ENCODE data around the gene RNF169.

Gene RNF169

GRCh38 chr11:74783241-74783871 lies 34.7 kb downstream of the RNF169 start:
- Histone ChIP-seq H3K4me1 (ENCODE audit: control insufficient read depth in 2 of 2, insufficient read depth in 2 of 2, low read length in 2 of 2) (peaks cover 4 to 6% of the 10 kb centered on the region in 2 donors), H3K27me3 (ENCODE audit: control insufficient read depth in 2 of 2, insufficient read depth in 2 of 2, low read length in 2 of 2) (no peaks in the 10 kb centered on the region), H3K27ac (ENCODE audit: low read depth in 2 of 2, low read length in 2 of 2) (no peak overlapping the region), H3K36me3 (ENCODE audit: control insufficient read depth in 2 of 2, insufficient read depth in 2 of 2, low read length in 2 of 2) (no peaks in the 10 kb centered on the region), H3K4me3 (ENCODE audit: low read length in 2 of 2) (no peak overlapping the region), H3K9ac (ENCODE audit: low read depth in 1 of 2, low read length in 2 of 2) (no peak overlapping the region), H3K9me3 (ENCODE audit: control insufficient read depth in 2 of 2, low read length in 2 of 2) (no peaks in the 10 kb centered on the region)

- Histone ChIP-seq H3K4me3 (ENCODE audit: low read length in 2 of 2) (no peak overlapping the region), H3K27ac (ENCODE audit: low read depth in 2 of 2, low read length in 2 of 2) (no peak overlapping the region), H3K9ac (ENCODE audit: low read depth in 1 of 2, low read length in 2 of 2) (no peak overlapping the region), H3K4me1 (ENCODE audit: control insufficient read depth in 2 of 2, insufficient read depth in 2 of 2, low read length in 2 of 2) (peaks cover 4 to 6% of the 10 kb centered on the region in 2 donors), H3K36me3 (ENCODE audit: control insufficient read depth in 2 of 2, insufficient read depth in 2 of 2, low read length in 2 of 2) (no peaks in the 10 kb centered on the region), H3K9me3 (ENCODE audit: control insufficient read depth in 2 of 2, low read length in 2 of 2) (no peaks in the 10 kb centered on the region), H3K27me3 (ENCODE audit: control insufficient read depth in 2 of 2, insufficient read depth in 2 of 2, low read length in 2 of 2) (no peaks in the 10 kb centered on the region)
Observed at GRCh38 chr11:74784234-74784633, 35.6 kb downstream of the RNF169 start.

GRCh38 chr11:74784726-74785125 lies 36.1 kb downstream of the RNF169 start:
- Histone ChIP-seq H3K36me3 (ENCODE audit: control insufficient read depth in 2 of 2, insufficient read depth in 2 of 2, low read length in 2 of 2) (peaks cover 1 to 3% of the 10 kb centered on the region in 2 donors), H3K4me1 (ENCODE audit: control insufficient read depth in 2 of 2, insufficient read depth in 2 of 2, low read length in 2 of 2) (peaks cover 4 to 6% of the 10 kb centered on the region in 2 donors), H3K9ac (ENCODE audit: low read depth in 1 of 2, low read length in 2 of 2) (no peak overlapping the region), H3K4me3 (ENCODE audit: low read length in 2 of 2) (no peak overlapping the region), H3K27me3 (ENCODE audit: control insufficient read depth in 2 of 2, insufficient read depth in 2 of 2, low read length in 2 of 2) (no peaks in the 10 kb centered on the region), H3K9me3 (ENCODE audit: control insufficient read depth in 2 of 2, low read length in 2 of 2) (no peaks in the 10 kb centered on the region), H3K27ac (ENCODE audit: low read depth in 2 of 2, low read length in 2 of 2) (no peak overlapping the region)

GRCh38 chr11:74786574-74786973 lies 37.9 kb downstream of the RNF169 start:
- Histone ChIP-seq H3K9me3 (ENCODE audit: control insufficient read depth in 2 of 2, low read length in 2 of 2) (no peaks in the 10 kb centered on the region), H3K36me3 (ENCODE audit: control insufficient read depth in 2 of 2, insufficient read depth in 2 of 2, low read length in 2 of 2) (peaks cover 20 to 21% of the 10 kb centered on the region in 2 donors), H3K9ac (ENCODE audit: low read depth in 1 of 2, low read length in 2 of 2) (no peak overlapping the region), H3K4me3 (ENCODE audit: low read length in 2 of 2) (no peak overlapping the region), H3K27ac (ENCODE audit: low read depth in 2 of 2, low read length in 2 of 2) (no peak overlapping the region), H3K27me3 (ENCODE audit: control insufficient read depth in 2 of 2, insufficient read depth in 2 of 2, low read length in 2 of 2) (no peaks in the 10 kb centered on the region), H3K4me1 (ENCODE audit: control insufficient read depth in 2 of 2, insufficient read depth in 2 of 2, low read length in 2 of 2) (peaks cover 4 to 6% of the 10 kb centered on the region in 2 donors)

- H3K27ac ChIP-seq (ENCODE audit: low read depth in 2 of 2, low read length in 2 of 2), result no peak overlapping the region
- H3K4me3 ChIP-seq (ENCODE audit: low read length in 2 of 2), result no peak overlapping the region
- peaks cover 29 to 30% of the 10 kb centered on the region in 2 donors for H3K36me3 ChIP-seq (ENCODE audit: control insufficient read depth in 2 of 2, insufficient read depth in 2 of 2, low read length in 2 of 2)
- H3K4me1 ChIP-seq (ENCODE audit: control insufficient read depth in 2 of 2, insufficient read depth in 2 of 2, low read length in 2 of 2), result peaks cover 0 to 2% of the 10 kb centered on the region in 2 donors
- H3K9ac ChIP-seq (ENCODE audit: low read depth in 1 of 2, low read length in 2 of 2), result no peak overlapping the region
- H3K9me3 ChIP-seq (ENCODE audit: control insufficient read depth in 2 of 2, low read length in 2 of 2), result no peaks in the 10 kb centered on the region
- H3K27me3 ChIP-seq (ENCODE audit: control insufficient read depth in 2 of 2, insufficient read depth in 2 of 2, low read length in 2 of 2), result no peaks in the 10 kb centered on the region
Observed at GRCh38 chr11:74791333-74792100, 42.9 kb downstream of the RNF169 start.

GRCh38 chr11:74806267-74806666 lies 57.6 kb downstream of the RNF169 start:
- no peak overlapping the region for H3K27ac ChIP-seq (ENCODE audit: low read depth in 2 of 2, low read length in 2 of 2)
- H3K36me3 ChIP-seq (ENCODE audit: control insufficient read depth in 2 of 2, insufficient read depth in 2 of 2, low read length in 2 of 2), result peaks cover 0 to 5% of the 10 kb centered on the region in 2 donors
- no peak overlapping the region for H3K9ac ChIP-seq (ENCODE audit: low read depth in 1 of 2, low read length in 2 of 2)
- H3K4me1 ChIP-seq (ENCODE audit: control insufficient read depth in 2 of 2, insufficient read depth in 2 of 2, low read length in 2 of 2), result no peaks in the 10 kb centered on the region
- H3K27me3 ChIP-seq (ENCODE audit: control insufficient read depth in 2 of 2, insufficient read depth in 2 of 2, low read length in 2 of 2), result no peaks in the 10 kb centered on the region
- no peaks in the 10 kb centered on the region for H3K9me3 ChIP-seq (ENCODE audit: control insufficient read depth in 2 of 2, low read length in 2 of 2)
- no peak overlapping the region for H3K4me3 ChIP-seq (ENCODE audit: low read length in 2 of 2)

- Histone ChIP-seq H3K27ac (ENCODE audit: low read depth in 2 of 2, low read length in 2 of 2) (no peak overlapping the region), H3K27me3 (ENCODE audit: control insufficient read depth in 2 of 2, insufficient read depth in 2 of 2, low read length in 2 of 2) (no peaks in the 10 kb centered on the region), H3K9me3 (ENCODE audit: control insufficient read depth in 2 of 2, low read length in 2 of 2) (no peaks in the 10 kb centered on the region), H3K36me3 (ENCODE audit: control insufficient read depth in 2 of 2, insufficient read depth in 2 of 2, low read length in 2 of 2) (peaks cover 0 to 11% of the 10 kb centered on the region in 2 donors), H3K4me1 (ENCODE audit: control insufficient read depth in 2 of 2, insufficient read depth in 2 of 2, low read length in 2 of 2) (no peaks in the 10 kb centered on the region), H3K4me3 (ENCODE audit: low read length in 2 of 2) (no peak overlapping the region), H3K9ac (ENCODE audit: low read depth in 1 of 2, low read length in 2 of 2) (no peak overlapping the region)
Observed at GRCh38 chr11:74809801-74810200, 61.2 kb downstream of the RNF169 start.

GRCh38 chr11:74815966-74816365 lies 67.3 kb downstream of the RNF169 start:
- H3K4me3 ChIP-seq (ENCODE audit: low read length in 2 of 2), result no peak overlapping the region
- no peak overlapping the region for H3K27ac ChIP-seq (ENCODE audit: low read depth in 2 of 2, low read length in 2 of 2)
- peaks cover 18 to 28% of the 10 kb centered on the region in 2 donors for H3K36me3 ChIP-seq (ENCODE audit: control insufficient read depth in 2 of 2, insufficient read depth in 2 of 2, low read length in 2 of 2)
- H3K4me1 ChIP-seq (ENCODE audit: control insufficient read depth in 2 of 2, insufficient read depth in 2 of 2, low read length in 2 of 2), result peaks cover 0 to 3% of the 10 kb centered on the region in 2 donors
- no peaks in the 10 kb centered on the region for H3K9me3 ChIP-seq (ENCODE audit: control insufficient read depth in 2 of 2, low read length in 2 of 2)
- no peak overlapping the region for H3K9ac ChIP-seq (ENCODE audit: low read depth in 1 of 2, low read length in 2 of 2)
- no peaks in the 10 kb centered on the region for H3K27me3 ChIP-seq (ENCODE audit: control insufficient read depth in 2 of 2, insufficient read depth in 2 of 2, low read length in 2 of 2)

GRCh38 chr11:74816664-74817063 lies 68.0 kb downstream of the RNF169 start:
- Histone ChIP-seq H3K27me3 (ENCODE audit: control insufficient read depth in 2 of 2, insufficient read depth in 2 of 2, low read length in 2 of 2) (no peaks in the 10 kb centered on the region), H3K27ac (ENCODE audit: low read depth in 2 of 2, low read length in 2 of 2) (no peak overlapping the region), H3K9me3 (ENCODE audit: control insufficient read depth in 2 of 2, low read length in 2 of 2) (no peaks in the 10 kb centered on the region), H3K9ac (ENCODE audit: low read depth in 1 of 2, low read length in 2 of 2) (no peak overlapping the region), H3K36me3 (ENCODE audit: control insufficient read depth in 2 of 2, insufficient read depth in 2 of 2, low read length in 2 of 2) (peaks cover 18 to 28% of the 10 kb centered on the region in 2 donors), H3K4me3 (ENCODE audit: low read length in 2 of 2) (no peak overlapping the region), H3K4me1 (ENCODE audit: control insufficient read depth in 2 of 2, insufficient read depth in 2 of 2, low read length in 2 of 2) (peaks cover 0 to 3% of the 10 kb centered on the region in 2 donors)

GRCh38 chr11:74818283-74818946 lies 69.8 kb downstream of the RNF169 start:
- no peak overlapping the region for H3K9ac ChIP-seq (ENCODE audit: low read depth in 1 of 2, low read length in 2 of 2)
- H3K27ac ChIP-seq (ENCODE audit: low read depth in 2 of 2, low read length in 2 of 2), result no peak overlapping the region
- peaks cover 0 to 8% of the 10 kb centered on the region in 2 donors for H3K4me1 ChIP-seq (ENCODE audit: control insufficient read depth in 2 of 2, insufficient read depth in 2 of 2, low read length in 2 of 2)
- peaks cover 18 to 37% of the 10 kb centered on the region in 2 donors for H3K36me3 ChIP-seq (ENCODE audit: control insufficient read depth in 2 of 2, insufficient read depth in 2 of 2, low read length in 2 of 2)
- no peaks in the 10 kb centered on the region for H3K27me3 ChIP-seq (ENCODE audit: control insufficient read depth in 2 of 2, insufficient read depth in 2 of 2, low read length in 2 of 2)
- no peaks in the 10 kb centered on the region for H3K9me3 ChIP-seq (ENCODE audit: control insufficient read depth in 2 of 2, low read length in 2 of 2)
- no peak overlapping the region for H3K4me3 ChIP-seq (ENCODE audit: low read length in 2 of 2)
